HT1080 (cell line): ENCODE measurements around the gene PFDN6. TPM values are rescaled to one million over a fixed set of nuclear protein-coding genes. Genes with fewer than 3 reads are reported as not detected.

Source experiments
- DNase-seq: peaks from one replicate; pipeline ENCODE4 v3.0.0-alpha.2; 2015; ENCODE audit warnings: low read depth
- total RNA-seq: library from RNA; depleted of rRNA; stranded (reverse); fragments of >200 nt; shearing (Covaris generic); gene quantifications from 2 replicates; pipeline ENCODE4 v1.2.3, GENCODE V29; 2014

PFDN6 gene
- total RNA-seq, 1 experiment from 2014 or later = 194 TPM

- DNase-seq = no peak
These were observed 26.6 kb downstream of the PFDN6 start for GRCh38 chr6:33315793-33316602.

GRCh38 chr6:33316603-33317418 lies 27.4 kb downstream of the PFDN6 start:
- DNase-seq = no peak

- DNase-seq = no peak
These were observed 27.9 kb downstream of the PFDN6 start for GRCh38 chr6:33317419-33317668.

- peak; percentile 97 for DNase-seq
These were observed 28.4 kb downstream of the PFDN6 start, which contains the start of gene ZBTB22 for GRCh38 chr6:33317669-33318425. ZBTB22 (minus strand) TSS chr6:33317744; CDS start chr6:33316916, 828 bp downstream.

- DNase-seq = no peak
These were observed 29.1 kb downstream of the PFDN6 start for GRCh38 chr6:33318426-33319073.

GRCh38 chr6:33319939-33320314 lies 30.5 kb downstream of the PFDN6 start:
- no peak for DNase-seq

- DNase-seq = peak; percentile 74
These were observed 31.1 kb downstream of the PFDN6 start for GRCh38 chr6:33320315-33321181.

- DNase-seq = no peak
These were observed 31.8 kb downstream of the PFDN6 start for GRCh38 chr6:33321227-33321626.

- no peak for DNase-seq
These were observed 34.2 kb downstream of the PFDN6 start for GRCh38 chr6:33323623-33323948.

GRCh38 chr6:33324125-33324524 lies 34.7 kb downstream of the PFDN6 start:
- no peak for DNase-seq

- DNase-seq = peak; percentile 85
These were observed 39.7 kb downstream of the PFDN6 start for GRCh38 chr6:33329058-33329457.

- DNase-seq = no peak
These were observed 41.3 kb downstream of the PFDN6 start for GRCh38 chr6:33330736-33331135.

- DNase-seq = no peak
These were observed 44.3 kb downstream of the PFDN6 start for GRCh38 chr6:33333666-33334065.

GRCh38 chr6:33335916-33336315 lies 46.5 kb downstream of the PFDN6 start:
- no peak for DNase-seq

GRCh38 chr6:33336495-33336894 lies 47.1 kb downstream of the PFDN6 start:
- no peak for DNase-seq

- no peak for DNase-seq
These were observed 49.8 kb downstream of the PFDN6 start for GRCh38 chr6:33339193-33339592.
